Measurements from ENCODE around the gene CCDC127. TPM values are rescaled to one million over a fixed set of nuclear protein-coding genes. Genes with fewer than 3 reads are reported as not detected.

Gene CCDC127
- polyA plus RNA-seq, 4 donors, result 1.3 to 6.6 (median 2.2) TPM

- WGBS, 3 donors, result 35 to 37% (median 36%) methylated on average over 35 to 37 of the region's 37 CpGs
- DNase-seq (peak; percentile 83 to 90), FAIRE-seq (no peak)
- H3K27ac ChIP-seq (ENCODE audit: low read depth in 1 of 3, low read length in 2 of 3), result no peak overlapping the region
- peaks cover 0 to 19% (median 0%) of the 10 kb centered on the region in 3 donors for H3K27me3 ChIP-seq (ENCODE audit: control insufficient read depth in 3 of 3, insufficient read depth in 3 of 3, low read length in 3 of 3)
- no peaks in the 10 kb centered on the region for H3K9me3 ChIP-seq (ENCODE audit: control insufficient read depth in 2 of 2, insufficient read depth in 1 of 2, low read depth in 1 of 2, low read length in 1 of 2)
- no peak overlapping the region for H3K4me3 ChIP-seq (ENCODE audit: low read depth in 1 of 3, low read length in 3 of 3)
- no peaks in the 10 kb centered on the region for H3K36me3 ChIP-seq (ENCODE audit: control insufficient read depth in 3 of 3, insufficient read depth in 2 of 3, low read depth in 1 of 3, low read length in 3 of 3)
- peaks cover 0 to 4% (median 0%) of the 10 kb centered on the region in 3 donors for H3K4me1 ChIP-seq (ENCODE audit: control insufficient read depth in 3 of 3, insufficient read depth in 2 of 3, low read depth in 1 of 3, low read length in 2 of 3)
Measured at GRCh38 chr5:188488-189481, 29.2 kb downstream of the CCDC127 start.

- Histone ChIP-seq H3K4me1 (ENCODE audit: control insufficient read depth in 3 of 3, insufficient read depth in 2 of 3, low read depth in 1 of 3, low read length in 2 of 3) (peaks cover 0 to 4% (median 0%) of the 10 kb centered on the region in 3 donors), H3K27ac (ENCODE audit: low read depth in 1 of 3, low read length in 2 of 3) (no peak overlapping the region), H3K9me3 (ENCODE audit: control insufficient read depth in 2 of 2, insufficient read depth in 1 of 2, low read depth in 1 of 2, low read length in 1 of 2) (no peaks in the 10 kb centered on the region), H3K27me3 (ENCODE audit: control insufficient read depth in 3 of 3, insufficient read depth in 3 of 3, low read length in 3 of 3) (peaks cover 0 to 19% (median 0%) of the 10 kb centered on the region in 3 donors), H3K36me3 (ENCODE audit: control insufficient read depth in 3 of 3, insufficient read depth in 2 of 3, low read depth in 1 of 3, low read length in 3 of 3) (no peaks in the 10 kb centered on the region), H3K4me3 (ENCODE audit: low read depth in 1 of 3, low read length in 3 of 3) (no peak overlapping the region)
- 48 to 58% (median 49%) methylated on average over 21 of the region's 21 CpGs for WGBS, 3 donors
- DNase-seq (no peak), FAIRE-seq (no peak)
Measured at GRCh38 chr5:187617-188451, 30.1 kb downstream of the CCDC127 start.

- Histone ChIP-seq H3K36me3 (ENCODE audit: control insufficient read depth in 3 of 3, insufficient read depth in 2 of 3, low read depth in 1 of 3, low read length in 3 of 3) (no peaks in the 10 kb centered on the region), H3K4me1 (ENCODE audit: control insufficient read depth in 3 of 3, insufficient read depth in 2 of 3, low read depth in 1 of 3, low read length in 2 of 3) (peaks cover 0 to 4% (median 0%) of the 10 kb centered on the region in 3 donors), H3K27me3 (ENCODE audit: control insufficient read depth in 3 of 3, insufficient read depth in 3 of 3, low read length in 3 of 3) (peaks cover 0 to 16% (median 0%) of the 10 kb centered on the region in 3 donors), H3K9me3 (ENCODE audit: control insufficient read depth in 2 of 2, insufficient read depth in 1 of 2, low read depth in 1 of 2, low read length in 1 of 2) (no peaks in the 10 kb centered on the region), H3K4me3 (ENCODE audit: low read depth in 1 of 3, low read length in 3 of 3) (no peak overlapping the region), H3K27ac (ENCODE audit: low read depth in 1 of 3, low read length in 2 of 3) (no peak overlapping the region)
- 64 to 87% (median 76%) methylated on average over 13 of the region's 13 CpGs for WGBS, 3 donors
- DNase-seq, result no peak
- no peak for FAIRE-seq
Measured at GRCh38 chr5:187042-187431, 30.9 kb downstream of the CCDC127 start.

GRCh38 chr5:186091-187041 lies 31.6 kb downstream of the CCDC127 start:
- DNase-seq, result no peak
- no peak for FAIRE-seq
- 78 to 90% (median 83%) methylated on average over 24 to 28 of the region's 28 CpGs for WGBS, 3 donors
- Histone ChIP-seq H3K4me3 (ENCODE audit: low read depth in 1 of 3, low read length in 3 of 3) (no peak overlapping the region), H3K27me3 (ENCODE audit: control insufficient read depth in 3 of 3, insufficient read depth in 3 of 3, low read length in 3 of 3) (peaks cover 0 to 14% (median 0%) of the 10 kb centered on the region in 3 donors), H3K36me3 (ENCODE audit: control insufficient read depth in 3 of 3, insufficient read depth in 2 of 3, low read depth in 1 of 3, low read length in 3 of 3) (no peaks in the 10 kb centered on the region), H3K27ac (ENCODE audit: low read depth in 1 of 3, low read length in 2 of 3) (no peak overlapping the region), H3K9me3 (ENCODE audit: control insufficient read depth in 2 of 2, insufficient read depth in 1 of 2, low read depth in 1 of 2, low read length in 1 of 2) (no peaks in the 10 kb centered on the region), H3K4me1 (ENCODE audit: control insufficient read depth in 3 of 3, insufficient read depth in 2 of 3, low read depth in 1 of 3, low read length in 2 of 3) (peaks cover 0 to 2% (median 0%) of the 10 kb centered on the region in 3 donors)

GRCh38 chr5:185095-186070 lies 32.6 kb downstream of the CCDC127 start:
- no peak overlapping the region for H3K27ac ChIP-seq (ENCODE audit: low read depth in 1 of 3, low read length in 2 of 3)
- DNase-seq (no peak), FAIRE-seq (no peak)
- H3K36me3 ChIP-seq (ENCODE audit: control insufficient read depth in 3 of 3, insufficient read depth in 2 of 3, low read depth in 1 of 3, low read length in 3 of 3), result no peaks in the 10 kb centered on the region
- H3K4me1 ChIP-seq (ENCODE audit: control insufficient read depth in 3 of 3, insufficient read depth in 2 of 3, low read depth in 1 of 3, low read length in 2 of 3), result no peaks in the 10 kb centered on the region
- H3K4me3 ChIP-seq (ENCODE audit: low read depth in 1 of 3, low read length in 3 of 3), result no peak overlapping the region
- peaks cover 0 to 7% (median 0%) of the 10 kb centered on the region in 3 donors for H3K27me3 ChIP-seq (ENCODE audit: control insufficient read depth in 3 of 3, insufficient read depth in 3 of 3, low read length in 3 of 3)
- WGBS, 3 donors, result 73 to 84% (median 80%) methylated on average over 21 of the region's 21 CpGs
- no peaks in the 10 kb centered on the region for H3K9me3 ChIP-seq (ENCODE audit: control insufficient read depth in 2 of 2, insufficient read depth in 1 of 2, low read depth in 1 of 2, low read length in 1 of 2)

- no peaks in the 10 kb centered on the region for H3K4me1 ChIP-seq (ENCODE audit: control insufficient read depth in 3 of 3, insufficient read depth in 2 of 3, low read depth in 1 of 3, low read length in 2 of 3)
- 75 to 83% (median 82%) methylated on average over 7 of the region's 7 CpGs for WGBS, 3 donors
- peaks cover 0 to 4% (median 0%) of the 10 kb centered on the region in 3 donors for H3K27me3 ChIP-seq (ENCODE audit: control insufficient read depth in 3 of 3, insufficient read depth in 3 of 3, low read length in 3 of 3)
- DNase-seq (no peak), FAIRE-seq (no peak)
- H3K9me3 ChIP-seq (ENCODE audit: control insufficient read depth in 2 of 2, insufficient read depth in 1 of 2, low read depth in 1 of 2, low read length in 1 of 2), result no peaks in the 10 kb centered on the region
- H3K27ac ChIP-seq (ENCODE audit: low read depth in 1 of 3, low read length in 2 of 3), result no peak overlapping the region
- no peak overlapping the region for H3K4me3 ChIP-seq (ENCODE audit: low read depth in 1 of 3, low read length in 3 of 3)
- H3K36me3 ChIP-seq (ENCODE audit: control insufficient read depth in 3 of 3, insufficient read depth in 2 of 3, low read depth in 1 of 3, low read length in 3 of 3), result no peaks in the 10 kb centered on the region
Measured at GRCh38 chr5:184471-184870, 33.5 kb downstream of the CCDC127 start.

GRCh38 chr5:182126-182525 lies 35.8 kb downstream of the CCDC127 start:
- WGBS, 3 donors, result 93 to 94% (median 94%) methylated on average over 12 of the region's 12 CpGs
- DNase-seq, result no peak
- Histone ChIP-seq H3K36me3 (ENCODE audit: control insufficient read depth in 3 of 3, insufficient read depth in 2 of 3, low read depth in 1 of 3, low read length in 3 of 3) (no peaks in the 10 kb centered on the region), H3K9me3 (ENCODE audit: control insufficient read depth in 2 of 2, insufficient read depth in 1 of 2, low read depth in 1 of 2, low read length in 1 of 2) (no peaks in the 10 kb centered on the region), H3K27ac (ENCODE audit: low read depth in 1 of 3, low read length in 2 of 3) (no peak overlapping the region), H3K27me3 (ENCODE audit: control insufficient read depth in 3 of 3, insufficient read depth in 3 of 3, low read length in 3 of 3) (peaks cover 0 to 4% (median 0%) of the 10 kb centered on the region in 3 donors), H3K4me3 (ENCODE audit: low read depth in 1 of 3, low read length in 3 of 3) (no peak overlapping the region), H3K4me1 (ENCODE audit: control insufficient read depth in 3 of 3, insufficient read depth in 2 of 3, low read depth in 1 of 3, low read length in 2 of 3) (no peaks in the 10 kb centered on the region)
- FAIRE-seq, result no peak
